ENCODE results near the gene CDH23.

Gene CDH23

DNA sequence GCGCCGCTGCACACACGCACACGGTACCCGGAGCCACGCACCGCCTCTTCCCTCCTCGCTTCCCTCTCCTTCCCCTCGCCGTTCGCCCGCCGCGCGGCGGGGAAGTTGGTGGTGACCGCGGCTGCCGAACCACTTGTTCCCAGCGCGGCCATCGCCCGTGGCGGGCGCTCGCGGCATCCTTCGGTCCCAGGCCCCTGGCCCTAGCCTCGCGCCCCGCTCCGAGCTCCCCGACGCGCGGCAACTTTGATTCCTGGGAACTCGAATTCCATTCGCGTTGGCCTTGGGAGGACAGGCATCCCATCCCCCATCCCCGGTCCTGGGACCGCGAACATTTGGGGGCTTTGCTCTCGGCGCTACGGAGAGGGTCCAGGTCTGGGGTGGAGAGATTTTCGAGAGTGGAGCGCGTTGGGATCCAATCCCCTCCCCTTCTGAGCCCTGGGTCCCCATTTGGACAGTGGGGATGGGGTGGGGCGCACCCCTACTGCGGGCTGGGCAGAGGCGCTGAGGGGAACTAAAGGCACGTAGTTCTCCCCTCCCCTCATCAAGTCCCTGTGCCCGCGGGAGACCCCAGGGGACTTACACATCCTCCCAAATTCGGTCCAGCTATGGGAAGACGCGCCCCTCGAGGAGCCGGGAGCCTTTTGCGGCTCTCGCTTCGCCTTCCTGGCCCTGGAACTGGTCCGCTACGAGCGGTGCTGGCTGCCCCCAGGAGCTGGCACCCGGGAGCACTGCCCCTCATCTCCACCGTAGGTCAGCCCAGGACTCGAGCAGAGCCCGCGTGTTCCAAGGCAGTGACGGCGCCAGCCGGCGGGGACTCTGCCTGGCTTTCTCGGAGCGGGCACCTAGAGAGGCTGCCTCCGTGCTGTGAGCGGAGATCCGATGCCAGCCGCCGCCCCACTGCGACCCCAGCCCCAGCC is 834 bp downstream of the CDH23 start:
- Histone ChIP-seq H3K9ac (ENCODE audit: low read depth in 1 of 2, low read length in 2 of 2) (no peak overlapping the region), H3K27ac (ENCODE audit: low read depth, low read length) (no peak overlapping the region)

DNA sequence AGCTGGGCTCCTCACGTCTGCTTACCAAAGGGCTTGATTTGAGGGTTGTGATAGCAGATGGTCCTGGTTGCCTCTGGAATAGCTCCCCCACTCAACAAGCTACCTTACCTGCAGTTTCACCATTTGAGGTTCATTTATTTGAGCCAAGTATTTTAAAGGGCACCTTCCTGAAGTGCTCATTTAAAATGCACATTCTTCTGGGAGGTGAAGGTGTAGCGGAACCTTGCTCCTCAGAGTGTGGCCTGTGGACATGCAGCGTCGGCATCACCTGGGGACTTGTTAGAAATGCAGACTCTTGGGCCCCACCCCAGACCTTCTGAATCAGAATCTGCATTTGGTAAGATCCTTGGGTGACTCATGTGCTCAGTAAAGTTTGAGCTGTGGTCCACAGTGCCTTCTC is 2.3 kb downstream of the CDH23 start:
- Histone ChIP-seq H3K4me1 (ENCODE audit: control insufficient read depth in 1 of 2, insufficient read depth in 2 of 2, low read length in 2 of 2) (peaks cover 9 to 10% of the 10 kb centered on the region in 2 donors), H3K27ac (ENCODE audit: low read depth, low read length) (no peak overlapping the region), H3K9ac (ENCODE audit: low read depth in 1 of 2, low read length in 2 of 2) (no peak overlapping the region), H3K9me3 (ENCODE audit: control insufficient read depth in 1 of 2, low read length in 2 of 2) (no peaks in the 10 kb centered on the region), H3K27me3 (ENCODE audit: control insufficient read depth in 1 of 2, insufficient read depth in 2 of 2, low read length in 2 of 2) (peaks cover 37 to 43% of the 10 kb centered on the region in 2 donors), H3K4me3 (ENCODE audit: low read depth in 1 of 2, low read length in 2 of 2) (no peak overlapping the region), H3K36me3 (ENCODE audit: control insufficient read depth in 1 of 2, insufficient read depth in 2 of 2, low read length in 2 of 2) (no peaks in the 10 kb centered on the region)

More for the DNA sequence above, 834 bp downstream of the CDH23 start:
- Histone ChIP-seq H3K4me3 (ENCODE audit: low read depth in 1 of 2, low read length in 2 of 2) (peak overlapping the region; percentile 23 to 55), H3K36me3 (ENCODE audit: control insufficient read depth in 1 of 2, insufficient read depth in 2 of 2, low read length in 2 of 2) (no peaks in the 10 kb centered on the region), H3K27me3 (ENCODE audit: control insufficient read depth in 1 of 2, insufficient read depth in 2 of 2, low read length in 2 of 2) (peaks cover 37 to 43% of the 10 kb centered on the region in 2 donors), H3K9me3 (ENCODE audit: control insufficient read depth in 1 of 2, low read length in 2 of 2) (no peaks in the 10 kb centered on the region), H3K4me1 (ENCODE audit: control insufficient read depth in 1 of 2, insufficient read depth in 2 of 2, low read length in 2 of 2) (peaks cover 9 to 10% of the 10 kb centered on the region in 2 donors)

GRCh38 chr10:71399946-71400345 is 3.2 kb downstream of the CDH23 start:
- Histone ChIP-seq H3K36me3 (ENCODE audit: control insufficient read depth in 1 of 2, insufficient read depth in 2 of 2, low read length in 2 of 2) (no peaks in the 10 kb centered on the region), H3K9me3 (ENCODE audit: control insufficient read depth in 1 of 2, low read length in 2 of 2) (no peaks in the 10 kb centered on the region), H3K27me3 (ENCODE audit: control insufficient read depth in 1 of 2, insufficient read depth in 2 of 2, low read length in 2 of 2) (peaks cover 38 to 41% of the 10 kb centered on the region in 2 donors), H3K27ac (ENCODE audit: low read depth, low read length) (no peak overlapping the region), H3K4me1 (ENCODE audit: control insufficient read depth in 1 of 2, insufficient read depth in 2 of 2, low read length in 2 of 2) (peaks cover 9 to 10% of the 10 kb centered on the region in 2 donors), H3K4me3 (ENCODE audit: low read depth in 1 of 2, low read length in 2 of 2) (no peak overlapping the region), H3K9ac (ENCODE audit: low read depth in 1 of 2, low read length in 2 of 2) (no peak overlapping the region)

DNA sequence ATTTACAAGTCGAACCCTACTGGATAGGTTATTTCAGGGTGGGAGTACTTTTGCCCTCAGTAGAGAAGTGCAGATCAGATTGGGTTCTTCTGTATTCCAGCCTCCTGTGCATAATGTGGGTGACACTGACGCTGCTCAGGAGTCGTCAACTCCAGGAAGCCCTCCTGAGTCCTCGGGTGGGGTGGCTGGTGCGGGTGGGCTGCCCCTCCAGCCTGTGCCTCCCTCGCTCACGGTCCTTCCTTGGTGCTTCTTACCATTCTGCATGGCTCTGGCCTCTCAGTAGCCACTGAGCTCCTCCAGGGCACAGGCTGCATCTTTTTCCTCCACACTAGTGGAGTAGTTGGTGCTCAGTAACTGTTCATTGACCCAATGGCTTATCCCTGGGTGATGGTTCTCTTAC is 4.3 kb downstream of the CDH23 start:
- no peaks in the 10 kb centered on the region for H3K36me3 ChIP-seq (ENCODE audit: control insufficient read depth in 1 of 2, insufficient read depth in 2 of 2, low read length in 2 of 2)
- H3K4me3 ChIP-seq (ENCODE audit: low read depth in 1 of 2, low read length in 2 of 2) = no peak overlapping the region
- peaks cover 9 to 10% of the 10 kb centered on the region in 2 donors for H3K4me1 ChIP-seq (ENCODE audit: control insufficient read depth in 1 of 2, insufficient read depth in 2 of 2, low read length in 2 of 2)
- no peaks in the 10 kb centered on the region for H3K9me3 ChIP-seq (ENCODE audit: control insufficient read depth in 1 of 2, low read length in 2 of 2)
- no peak overlapping the region for H3K9ac ChIP-seq (ENCODE audit: low read depth in 1 of 2, low read length in 2 of 2)
- H3K27ac ChIP-seq (ENCODE audit: low read depth, low read length) = no peak overlapping the region
- peaks cover 37 to 41% of the 10 kb centered on the region in 2 donors for H3K27me3 ChIP-seq (ENCODE audit: control insufficient read depth in 1 of 2, insufficient read depth in 2 of 2, low read length in 2 of 2)

DNA sequence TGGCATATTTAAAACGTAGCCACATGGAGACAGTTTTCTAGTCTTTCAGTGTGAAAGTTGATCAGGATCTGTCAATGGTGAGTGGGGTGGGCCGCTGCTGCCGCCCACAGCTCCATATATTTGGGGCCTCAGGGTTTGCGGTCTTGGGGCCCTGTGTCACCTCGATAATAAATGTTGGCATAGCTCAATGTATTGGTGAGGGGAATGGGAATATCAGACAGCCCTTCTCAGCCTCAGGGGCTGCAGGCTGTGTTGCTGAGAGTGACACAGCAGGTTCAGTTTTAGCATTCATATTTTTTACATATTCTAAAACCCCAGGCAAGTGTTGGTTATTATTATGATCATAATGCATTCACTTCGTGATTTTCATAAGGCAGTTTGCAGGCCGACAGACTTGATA is 5.3 kb downstream of the CDH23 start:
- Histone ChIP-seq H3K36me3 (ENCODE audit: control insufficient read depth in 1 of 2, insufficient read depth in 2 of 2, low read length in 2 of 2) (no peaks in the 10 kb centered on the region), H3K4me3 (ENCODE audit: low read depth in 1 of 2, low read length in 2 of 2) (no peak overlapping the region), H3K9ac (ENCODE audit: low read depth in 1 of 2, low read length in 2 of 2) (no peak overlapping the region), H3K9me3 (ENCODE audit: control insufficient read depth in 1 of 2, low read length in 2 of 2) (no peaks in the 10 kb centered on the region), H3K4me1 (ENCODE audit: control insufficient read depth in 1 of 2, insufficient read depth in 2 of 2, low read length in 2 of 2) (peaks cover 9 to 10% of the 10 kb centered on the region in 2 donors), H3K27me3 (ENCODE audit: control insufficient read depth in 1 of 2, insufficient read depth in 2 of 2, low read length in 2 of 2) (peaks cover 40 to 41% of the 10 kb centered on the region in 2 donors), H3K27ac (ENCODE audit: low read depth, low read length) (no peak overlapping the region)

DNA sequence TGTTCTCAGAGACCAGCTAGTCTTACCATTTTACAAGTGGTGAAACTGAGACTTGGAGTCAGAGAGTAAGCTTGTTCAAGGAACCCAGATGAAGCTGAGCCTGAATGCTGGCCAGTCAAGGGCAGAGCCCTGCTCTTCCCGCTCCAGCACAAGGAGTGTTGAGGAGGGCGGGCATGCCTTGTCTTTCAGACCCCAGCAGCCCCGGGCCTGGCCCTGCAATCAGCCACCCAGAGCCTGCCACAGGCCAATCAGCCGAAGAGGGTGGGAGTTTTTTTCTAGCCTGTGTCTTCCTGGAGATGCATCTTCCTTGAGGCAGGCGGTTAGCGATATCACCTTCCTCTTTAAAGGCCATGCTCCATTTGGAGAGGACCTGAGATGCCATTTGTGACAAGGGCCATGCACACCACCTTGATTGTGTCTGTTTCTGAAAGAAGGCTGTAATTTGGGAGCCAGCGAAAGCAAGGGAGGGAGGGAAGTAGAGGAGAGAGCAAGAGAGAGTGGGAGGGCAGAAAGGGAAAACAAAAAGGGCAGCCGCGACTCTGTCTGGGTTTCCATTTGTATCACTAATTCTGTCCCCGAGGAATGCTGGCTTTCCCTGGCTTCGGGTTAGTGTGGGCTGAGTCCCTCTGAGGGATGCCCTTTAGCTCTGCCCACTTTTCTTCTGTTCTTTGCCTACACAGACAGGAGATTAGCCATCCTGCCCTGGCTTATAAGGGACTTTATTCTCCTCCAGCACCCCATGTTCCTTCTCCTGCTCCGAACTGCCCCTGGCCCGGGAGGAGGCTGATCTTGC is 8.0 kb downstream of the CDH23 start:
- Histone ChIP-seq H3K9me3 (ENCODE audit: control insufficient read depth in 1 of 2, low read length in 2 of 2) (no peaks in the 10 kb centered on the region), H3K4me1 (ENCODE audit: control insufficient read depth in 1 of 2, insufficient read depth in 2 of 2, low read length in 2 of 2) (no peaks in the 10 kb centered on the region), H3K4me3 (ENCODE audit: low read depth in 1 of 2, low read length in 2 of 2) (no peak overlapping the region), H3K9ac (ENCODE audit: low read depth in 1 of 2, low read length in 2 of 2) (no peak overlapping the region), H3K27ac (ENCODE audit: low read depth, low read length) (no peak overlapping the region), H3K27me3 (ENCODE audit: control insufficient read depth in 1 of 2, insufficient read depth in 2 of 2, low read length in 2 of 2) (peaks cover 16% of the 10 kb centered on the region in 2 donors), H3K36me3 (ENCODE audit: control insufficient read depth in 1 of 2, insufficient read depth in 2 of 2, low read length in 2 of 2) (no peaks in the 10 kb centered on the region)

DNA sequence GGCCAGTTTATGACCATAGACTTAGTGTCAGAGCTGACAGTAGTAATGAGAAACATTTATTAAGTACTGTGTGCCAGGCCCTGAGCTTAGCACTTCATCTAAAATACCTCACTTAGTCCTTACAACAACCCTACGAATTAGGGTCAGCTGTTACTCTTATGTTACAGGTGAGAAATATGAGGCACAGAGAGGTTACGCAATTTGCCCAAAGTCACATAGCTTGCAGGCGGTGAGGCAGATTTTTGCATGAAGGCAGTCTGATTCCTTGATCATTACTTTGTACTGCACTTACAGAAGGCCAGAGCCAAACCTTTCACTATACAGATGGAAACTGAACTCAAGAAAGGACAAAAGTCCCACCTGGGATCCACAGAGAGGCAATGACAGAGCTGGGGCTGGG is 10.2 kb downstream of the CDH23 start:
- H3K9ac ChIP-seq (ENCODE audit: low read depth in 1 of 2, low read length in 2 of 2) = no peak overlapping the region
- H3K4me3 ChIP-seq (ENCODE audit: low read depth in 1 of 2, low read length in 2 of 2) = no peak overlapping the region
- H3K9me3 ChIP-seq (ENCODE audit: control insufficient read depth in 1 of 2, low read length in 2 of 2) = no peaks in the 10 kb centered on the region
- no peaks in the 10 kb centered on the region for H3K4me1 ChIP-seq (ENCODE audit: control insufficient read depth in 1 of 2, insufficient read depth in 2 of 2, low read length in 2 of 2)
- no peaks in the 10 kb centered on the region for H3K36me3 ChIP-seq (ENCODE audit: control insufficient read depth in 1 of 2, insufficient read depth in 2 of 2, low read length in 2 of 2)
- H3K27ac ChIP-seq (ENCODE audit: low read depth, low read length) = no peak overlapping the region
- peaks cover 4% of the 10 kb centered on the region in 2 donors for H3K27me3 ChIP-seq (ENCODE audit: control insufficient read depth in 1 of 2, insufficient read depth in 2 of 2, low read length in 2 of 2)

GRCh38 chr10:71408436-71409225 is 11.9 kb downstream of the CDH23 start:
- no peak overlapping the region for H3K4me3 ChIP-seq (ENCODE audit: low read depth in 1 of 2, low read length in 2 of 2)
- no peak overlapping the region for H3K9ac ChIP-seq (ENCODE audit: low read depth in 1 of 2, low read length in 2 of 2)
- no peaks in the 10 kb centered on the region for H3K4me1 ChIP-seq (ENCODE audit: control insufficient read depth in 1 of 2, insufficient read depth in 2 of 2, low read length in 2 of 2)
- no peak overlapping the region for H3K27ac ChIP-seq (ENCODE audit: low read depth, low read length)
- H3K9me3 ChIP-seq (ENCODE audit: control insufficient read depth in 1 of 2, low read length in 2 of 2) = no peaks in the 10 kb centered on the region
- H3K36me3 ChIP-seq (ENCODE audit: control insufficient read depth in 1 of 2, insufficient read depth in 2 of 2, low read length in 2 of 2) = no peaks in the 10 kb centered on the region
- H3K27me3 ChIP-seq (ENCODE audit: control insufficient read depth in 1 of 2, insufficient read depth in 2 of 2, low read length in 2 of 2) = peaks cover 4% of the 10 kb centered on the region in 2 donors

GRCh38 chr10:71409516-71410104 is 12.9 kb downstream of the CDH23 start:
- no peak overlapping the region for H3K4me3 ChIP-seq (ENCODE audit: low read depth in 1 of 2, low read length in 2 of 2)
- H3K9ac ChIP-seq (ENCODE audit: low read depth in 1 of 2, low read length in 2 of 2) = no peak overlapping the region
- no peaks in the 10 kb centered on the region for H3K9me3 ChIP-seq (ENCODE audit: control insufficient read depth in 1 of 2, low read length in 2 of 2)
- no peaks in the 10 kb centered on the region for H3K36me3 ChIP-seq (ENCODE audit: control insufficient read depth in 1 of 2, insufficient read depth in 2 of 2, low read length in 2 of 2)
- H3K4me1 ChIP-seq (ENCODE audit: control insufficient read depth in 1 of 2, insufficient read depth in 2 of 2, low read length in 2 of 2) = no peaks in the 10 kb centered on the region
- H3K27ac ChIP-seq (ENCODE audit: low read depth, low read length) = no peak overlapping the region
- peaks cover 4% of the 10 kb centered on the region in 2 donors for H3K27me3 ChIP-seq (ENCODE audit: control insufficient read depth in 1 of 2, insufficient read depth in 2 of 2, low read length in 2 of 2)
